GM12875 (cell line): Measurements from ENCODE around the gene TENT4B.
A peak's percentile ranks its signal among the peaks of the same experiment; 100 is the strongest.

ENCODE experiments used
- H3K4me3 ChIP-seq: one replicate; pipeline ENCODE4 v1.5.1; 2011; ENCODE audit warnings: low read depth, low read length, control low read depth
- TF ChIP-seq, protein P1 (sequence below): IDR thresholded peaks from 2 replicates; pipeline ENCODE4 v1.5.1; 2011; ENCODE audit warnings: low read depth, mild to moderate bottlenecking, control low read depth, inconsistent platforms, low read length, moderate library complexity, borderline replicate concordance; ENCODE audit not compliant: insufficient read depth

Gene TENT4B

DNA sequence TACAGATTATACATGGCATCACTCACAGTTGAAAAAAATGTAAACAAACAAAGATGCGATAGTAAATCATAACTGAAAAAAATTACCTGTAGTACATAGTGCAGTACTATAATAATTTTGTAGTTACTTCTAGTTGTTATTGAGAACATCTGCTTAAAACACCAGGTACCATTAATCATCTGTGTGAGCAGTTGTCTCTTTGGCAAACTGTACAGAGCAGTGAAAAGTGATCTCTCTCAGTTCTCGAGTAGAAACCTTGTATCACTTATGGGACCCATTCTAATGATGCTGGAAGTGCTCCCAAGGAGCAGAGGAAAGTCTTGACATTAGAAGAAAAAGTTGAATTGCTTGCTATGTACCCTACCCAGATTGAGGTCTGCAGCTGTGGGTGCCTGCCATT, 8.9 kb upstream of the TENT4B start:
- no peak overlapping the region for H3K4me3 ChIP-seq
- TF ChIP-seq, protein P1, sequence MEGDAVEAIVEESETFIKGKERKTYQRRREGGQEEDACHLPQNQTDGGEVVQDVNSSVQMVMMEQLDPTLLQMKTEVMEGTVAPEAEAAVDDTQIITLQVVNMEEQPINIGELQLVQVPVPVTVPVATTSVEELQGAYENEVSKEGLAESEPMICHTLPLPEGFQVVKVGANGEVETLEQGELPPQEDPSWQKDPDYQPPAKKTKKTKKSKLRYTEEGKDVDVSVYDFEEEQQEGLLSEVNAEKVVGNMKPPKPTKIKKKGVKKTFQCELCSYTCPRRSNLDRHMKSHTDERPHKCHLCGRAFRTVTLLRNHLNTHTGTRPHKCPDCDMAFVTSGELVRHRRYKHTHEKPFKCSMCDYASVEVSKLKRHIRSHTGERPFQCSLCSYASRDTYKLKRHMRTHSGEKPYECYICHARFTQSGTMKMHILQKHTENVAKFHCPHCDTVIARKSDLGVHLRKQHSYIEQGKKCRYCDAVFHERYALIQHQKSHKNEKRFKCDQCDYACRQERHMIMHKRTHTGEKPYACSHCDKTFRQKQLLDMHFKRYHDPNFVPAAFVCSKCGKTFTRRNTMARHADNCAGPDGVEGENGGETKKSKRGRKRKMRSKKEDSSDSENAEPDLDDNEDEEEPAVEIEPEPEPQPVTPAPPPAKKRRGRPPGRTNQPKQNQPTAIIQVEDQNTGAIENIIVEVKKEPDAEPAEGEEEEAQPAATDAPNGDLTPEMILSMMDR, result no peak

DNA sequence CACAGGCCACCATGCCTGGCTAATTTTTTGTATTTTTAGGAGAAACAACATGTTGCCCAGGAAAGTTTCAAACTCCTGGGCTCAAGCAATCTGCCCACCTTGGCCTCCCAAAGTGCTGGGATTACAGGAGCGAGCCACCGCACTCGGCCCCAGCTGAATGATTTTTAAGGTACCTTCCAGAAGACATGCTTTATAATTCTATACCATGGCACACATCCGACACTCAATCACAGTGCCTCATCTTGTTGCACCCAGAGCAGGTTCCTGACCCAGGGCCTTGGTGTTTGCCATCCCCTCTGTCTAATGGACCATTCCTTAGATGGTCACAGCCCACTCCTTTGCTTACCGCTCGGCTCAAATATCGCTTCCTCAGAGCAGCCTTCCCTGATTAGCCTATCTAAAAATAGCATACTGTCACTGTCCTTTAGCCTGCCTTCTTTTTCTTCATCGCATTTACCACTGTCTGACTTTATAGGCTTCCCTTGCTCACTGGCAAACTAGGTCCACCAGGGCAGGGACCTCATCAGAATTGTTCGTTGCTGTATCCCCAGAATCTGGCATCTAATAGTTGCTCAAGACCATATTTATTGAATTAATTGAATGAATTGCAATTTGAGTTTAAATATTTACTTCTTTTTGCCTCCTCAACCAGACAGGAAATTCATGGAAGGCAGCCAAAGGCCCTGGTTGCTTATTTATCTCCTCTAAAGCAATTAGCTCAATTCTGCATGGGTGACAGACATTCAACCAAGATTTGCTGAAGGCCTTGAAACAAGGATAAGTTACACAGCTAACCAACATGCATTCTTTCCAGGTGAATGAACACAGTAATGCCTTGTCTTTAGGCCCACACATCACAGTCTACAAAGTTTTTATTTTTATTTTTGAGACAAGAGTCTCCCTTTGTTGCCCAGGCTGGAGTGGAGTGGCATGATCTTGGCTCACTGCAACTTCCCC, 6.3 kb upstream of the TENT4B start:
- TF ChIP-seq, protein P1, result no peak

DNA sequence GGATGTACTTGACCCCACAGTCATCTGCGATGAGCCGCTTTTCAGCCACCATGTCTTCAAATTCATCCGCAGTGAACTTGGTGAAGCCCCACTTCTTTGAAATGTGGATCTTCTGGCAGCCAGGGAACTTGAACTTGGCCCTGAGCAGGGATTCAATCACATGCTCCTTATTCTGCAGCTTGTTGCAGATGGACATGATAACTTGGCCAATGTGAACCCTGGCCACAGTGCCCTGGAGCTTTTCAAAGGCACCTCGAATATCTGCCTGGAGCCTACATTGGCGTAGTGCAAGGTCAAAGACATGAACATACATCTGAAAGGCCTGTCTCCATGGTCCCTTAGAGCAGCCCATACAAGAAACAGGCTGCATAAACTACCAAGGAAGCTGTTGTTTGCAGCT, 1.8 kb upstream of the TENT4B start:
- TF ChIP-seq, protein P1, result no peak
- no peak overlapping the region for H3K4me3 ChIP-seq

More for the DNA sequence above, 6.3 kb upstream of the TENT4B start:
- no peak overlapping the region for H3K4me3 ChIP-seq

DNA sequence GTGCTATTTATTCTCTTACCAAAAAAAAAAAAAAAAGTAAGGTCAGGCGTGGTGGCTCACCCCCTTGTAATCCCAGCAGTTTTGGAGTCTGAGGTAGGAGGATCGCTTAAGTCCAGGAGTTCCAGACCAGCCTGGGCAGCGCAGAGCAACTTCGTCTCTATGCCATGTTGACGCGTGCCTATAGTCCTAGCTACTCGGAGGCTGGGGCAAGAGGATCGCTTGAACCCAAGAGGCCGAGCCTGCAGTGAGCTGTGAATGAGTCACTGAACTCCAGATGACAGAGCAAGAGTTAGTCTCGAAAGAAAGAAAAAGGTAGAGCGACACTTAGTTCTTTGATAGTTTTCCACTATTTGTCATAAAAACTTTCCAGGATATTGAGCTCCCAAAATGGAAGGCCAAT, 1.4 kb upstream of the TENT4B start:
- H3K4me3 ChIP-seq, result no peak overlapping the region
- TF ChIP-seq, protein P1, result no peak

- TF ChIP-seq, protein P1, result no peak
- H3K4me3 ChIP-seq, result peak overlapping the region; percentile 85
Observed at GRCh38 chr16:50152351-50152806, 727 bp upstream of the TENT4B start.

- TF ChIP-seq, protein P1, result 0 out of 2 replicates have a peak, but pooled peaks have one; percentile 12
- peak overlapping the region; percentile 74 for H3K4me3 ChIP-seq
Observed at GRCh38 chr16:50153596-50154419, 702 bp downstream of the TENT4B start.
